Raji (cell line): ENCODE results near the gene ALOX15.

Experiments
- POLR2A ChIP-seq: IDR thresholded peaks from 2 replicates; pipeline ENCODE4 v1.6.1; 2011; ENCODE audit warnings: low read depth, low read length, control low read depth; ENCODE audit not compliant: insufficient read depth

The ALOX15 gene

GRCh38 chr17:4599505-4600281 is 41.8 kb downstream of the ALOX15 start:
- no peak for TF ChIP-seq POLR2A

DNA sequence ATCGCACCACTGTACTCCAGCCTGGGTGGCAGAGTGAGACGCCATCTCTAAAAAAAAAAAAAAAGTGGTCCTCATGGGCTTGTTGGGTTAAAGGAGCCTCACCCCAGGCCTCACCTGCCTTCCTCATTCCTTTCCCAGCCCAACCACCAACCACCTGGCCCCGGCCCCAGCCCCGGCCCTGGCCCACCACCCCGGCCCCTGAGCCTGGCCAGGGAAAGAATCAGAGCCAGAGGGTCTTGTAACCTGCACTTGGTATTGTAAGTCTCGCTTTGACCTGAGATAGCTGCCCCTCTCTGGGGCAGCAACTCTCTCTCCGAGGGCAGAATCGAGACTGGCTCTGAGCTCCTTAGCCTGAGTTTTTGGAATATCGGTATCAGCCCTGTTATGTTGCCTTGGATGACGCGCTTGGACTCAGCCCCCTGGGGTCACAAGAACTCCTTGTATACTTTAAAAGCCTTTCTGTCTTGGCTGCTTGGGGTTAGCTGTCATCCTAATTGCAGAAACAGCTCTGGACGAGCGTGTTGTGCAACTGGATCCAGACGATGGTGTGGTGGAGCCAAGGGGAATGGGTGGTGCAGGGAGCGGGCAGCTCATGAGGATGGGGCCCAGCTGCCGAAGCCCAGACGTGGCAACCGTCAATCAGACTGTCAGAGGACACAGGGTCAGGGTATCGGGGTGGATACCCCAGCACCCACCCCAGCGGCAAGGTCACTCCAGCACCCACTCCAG is 42.5 kb downstream of the ALOX15 start:
- no peak for TF ChIP-seq POLR2A

- no peak for TF ChIP-seq POLR2A
These were observed 43.5 kb downstream of the ALOX15 start for GRCh38 chr17:4597975-4598374.

GRCh38 chr17:4596636-4597380 is 44.7 kb downstream of the ALOX15 start:
- TF ChIP-seq POLR2A = no peak

- no peak for TF ChIP-seq POLR2A
These were observed 46.4 kb downstream of the ALOX15 start for GRCh38 chr17:4594931-4595684.

GRCh38 chr17:4594406-4594805 is 47.1 kb downstream of the ALOX15 start:
- no peak for TF ChIP-seq POLR2A

DNA sequence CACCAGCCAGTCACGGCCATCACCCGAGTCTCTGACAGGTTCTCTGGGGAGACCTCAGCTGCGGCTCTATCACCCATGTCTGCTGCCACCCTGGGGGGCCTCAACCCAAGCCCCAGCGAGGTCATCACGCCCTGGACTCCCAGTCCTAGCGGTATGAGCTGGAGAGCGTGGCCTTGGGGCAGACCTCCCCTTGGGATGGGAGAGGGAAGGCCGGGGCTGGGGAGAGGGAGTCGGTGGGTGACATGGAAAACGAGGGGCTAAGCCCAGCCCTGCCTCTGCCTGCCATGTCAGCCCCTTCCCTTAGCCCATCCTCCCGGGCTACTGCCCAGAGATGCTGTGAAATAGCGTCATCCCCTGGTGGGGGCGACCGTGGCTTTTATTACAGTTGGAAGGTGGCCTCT is 48.5 kb downstream of the ALOX15 start:
- no peak for TF ChIP-seq POLR2A

- no peak for TF ChIP-seq POLR2A
These were observed 49.1 kb downstream of the ALOX15 start for GRCh38 chr17:4592240-4593005.

GRCh38 chr17:4591529-4591928 is 49.9 kb downstream of the ALOX15 start:
- TF ChIP-seq POLR2A = no peak

- TF ChIP-seq POLR2A = no peak
These were observed 50.5 kb downstream of the ALOX15 start for GRCh38 chr17:4590981-4591453.

GRCh38 chr17:4588898-4589625 is 52.4 kb downstream of the ALOX15 start:
- no peak for TF ChIP-seq POLR2A

DNA sequence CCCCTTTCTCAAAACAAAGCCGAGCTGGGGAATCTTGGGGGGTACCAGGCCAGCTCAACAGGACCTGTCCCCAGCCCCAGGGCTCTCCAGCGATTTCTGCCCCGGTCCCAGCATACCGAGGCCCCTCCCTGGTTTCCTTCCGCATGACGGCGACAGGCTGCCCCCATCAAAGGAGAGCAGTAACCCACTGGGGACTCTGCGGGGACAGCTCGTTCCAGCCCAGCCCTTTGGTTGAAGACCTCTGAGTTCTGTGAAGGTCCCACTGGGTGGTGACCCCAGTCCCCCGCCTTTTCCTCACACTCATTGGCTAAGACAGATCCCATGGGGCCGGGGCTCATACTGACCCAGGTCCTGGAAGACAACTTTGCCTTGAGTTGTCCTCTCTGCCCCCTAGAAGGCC is 53.1 kb downstream of the ALOX15 start:
- no peak for TF ChIP-seq POLR2A

- TF ChIP-seq POLR2A = no peak
These were observed 53.7 kb downstream of the ALOX15 start for GRCh38 chr17:4587803-4588202.
